ENCODE data around the gene L3MBTL1. TPM values are rescaled to one million over a fixed set of nuclear protein-coding genes. Genes with fewer than 3 reads are reported as not detected.

The L3MBTL1 gene
- total RNA-seq, 1 donor from 2014 or later, result 24.7 TPM

DNA sequence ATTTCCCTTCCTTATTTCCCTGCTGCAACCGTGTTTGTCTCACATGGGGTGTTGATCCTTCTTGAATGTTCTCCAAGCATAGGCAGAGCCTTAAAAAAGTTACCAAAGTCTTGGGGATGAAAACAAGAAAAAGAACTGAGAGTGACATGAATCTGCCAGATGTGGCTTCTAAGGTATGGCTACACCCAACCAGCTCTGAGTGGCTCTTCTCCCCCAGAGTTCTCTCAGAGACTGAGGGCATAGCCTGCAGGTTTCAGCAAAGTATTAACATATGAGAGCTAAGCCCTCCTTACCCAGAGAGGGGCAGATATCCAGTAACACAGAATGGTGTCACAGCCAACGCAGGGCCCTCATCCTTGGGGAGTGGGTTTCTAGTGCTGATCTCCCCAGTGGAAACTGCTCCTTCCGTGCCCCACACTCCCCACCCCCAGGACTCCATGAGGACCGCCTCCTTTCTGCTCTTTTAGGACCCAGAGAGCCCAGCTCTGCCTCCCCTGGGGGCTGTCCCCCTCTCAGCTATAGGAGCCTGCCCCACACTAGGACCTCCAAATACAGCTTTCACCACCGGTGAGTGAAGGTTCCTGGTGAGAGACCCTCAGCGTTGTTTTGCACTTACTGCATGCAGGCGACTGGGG lies 28.0 kb downstream of the L3MBTL1 start:
- DNase-seq (ENCODE audit: low spot score), result no peak

GRCh38 chr20:43536041-43536816 lies 28.7 kb downstream of the L3MBTL1 start:
- DNase-seq (ENCODE audit: low spot score), result no peak

GRCh38 chr20:43536817-43537440 lies 29.4 kb downstream of the L3MBTL1 start:
- no peak for DNase-seq (ENCODE audit: low spot score)

- peak; percentile 61 for DNase-seq (ENCODE audit: low spot score)
Measured at GRCh38 chr20:43537921-43538877, 30.7 kb downstream of the L3MBTL1 start.

GRCh38 chr20:43538878-43539700 lies 31.6 kb downstream of the L3MBTL1 start:
- no peak for DNase-seq (ENCODE audit: low spot score)

GRCh38 chr20:43539975-43540672 lies 32.6 kb downstream of the L3MBTL1 start:
- DNase-seq (ENCODE audit: low spot score), result no peak

GRCh38 chr20:43540673-43541060 lies 33.2 kb downstream of the L3MBTL1 start:
- DNase-seq (ENCODE audit: low spot score), result no peak

GRCh38 chr20:43541214-43541613 lies 33.7 kb downstream of the L3MBTL1 start:
- DNase-seq (ENCODE audit: low spot score), result no peak

GRCh38 chr20:43542161-43542560 lies 34.7 kb downstream of the L3MBTL1 start:
- no peak for DNase-seq (ENCODE audit: low spot score)

DNA sequence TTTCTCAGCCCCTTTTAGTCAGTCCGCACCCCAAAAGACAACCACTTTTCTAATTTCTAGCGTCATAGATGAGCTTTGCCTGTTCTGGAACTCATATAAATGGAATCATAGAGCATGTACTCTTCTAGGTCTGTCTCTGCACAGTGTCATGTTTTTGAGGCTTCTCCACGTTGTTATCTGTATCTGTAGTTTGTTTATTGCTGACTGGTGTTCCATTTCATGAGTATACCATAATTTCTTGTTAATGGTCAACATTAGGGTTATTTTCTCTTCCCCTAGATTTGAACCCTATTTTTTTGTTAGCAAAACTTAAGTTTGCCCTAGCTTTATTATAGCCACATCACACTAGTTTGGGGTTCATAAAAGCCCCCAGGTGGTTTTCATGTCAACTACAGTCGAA lies 35.2 kb downstream of the L3MBTL1 start:
- no peak for DNase-seq (ENCODE audit: low spot score)

DNA sequence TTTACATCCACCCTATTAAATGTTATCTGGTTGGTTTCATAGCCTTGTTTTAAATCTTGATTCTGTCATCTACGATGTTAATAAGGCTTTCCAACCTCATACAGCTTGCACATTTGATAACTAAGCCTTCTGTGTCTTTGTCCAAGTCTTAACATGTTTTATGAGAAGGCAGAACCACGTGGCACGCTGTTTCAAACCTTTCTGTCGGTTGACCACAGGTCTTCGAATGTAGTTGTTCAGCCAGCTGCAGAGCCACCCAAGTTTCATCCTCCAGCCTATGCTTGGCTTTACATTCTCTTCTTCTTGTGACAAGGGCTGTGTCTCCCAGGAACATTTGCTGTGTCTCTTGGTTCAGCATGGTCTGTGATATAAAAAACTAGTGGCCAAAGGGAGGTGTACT lies 35.6 kb downstream of the L3MBTL1 start:
- DNase-seq (ENCODE audit: low spot score), result no peak

DNA sequence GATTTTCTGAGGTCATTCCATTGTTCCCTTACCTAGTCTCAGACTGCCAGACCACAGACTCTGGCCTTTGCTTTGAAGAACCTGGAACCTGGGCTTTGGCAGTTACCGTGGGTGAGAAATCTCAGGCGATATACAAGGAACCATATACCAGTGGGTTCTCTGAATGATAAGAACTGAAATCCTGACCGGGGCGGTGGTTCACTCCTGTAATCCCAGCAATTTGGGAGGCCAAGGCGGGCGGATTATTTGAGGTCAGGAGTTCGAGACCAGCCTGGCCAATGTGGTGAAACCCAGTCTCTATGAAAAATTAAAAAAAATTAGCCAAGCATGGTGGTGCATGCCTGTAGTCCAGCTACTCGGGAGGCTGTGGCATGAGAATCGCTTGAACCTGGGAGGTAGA lies 37.0 kb downstream of the L3MBTL1 start:
- no peak for DNase-seq (ENCODE audit: low spot score)

- no peak for DNase-seq (ENCODE audit: low spot score)
Measured at GRCh38 chr20:43545837-43546578, 38.5 kb downstream of the L3MBTL1 start.

DNA sequence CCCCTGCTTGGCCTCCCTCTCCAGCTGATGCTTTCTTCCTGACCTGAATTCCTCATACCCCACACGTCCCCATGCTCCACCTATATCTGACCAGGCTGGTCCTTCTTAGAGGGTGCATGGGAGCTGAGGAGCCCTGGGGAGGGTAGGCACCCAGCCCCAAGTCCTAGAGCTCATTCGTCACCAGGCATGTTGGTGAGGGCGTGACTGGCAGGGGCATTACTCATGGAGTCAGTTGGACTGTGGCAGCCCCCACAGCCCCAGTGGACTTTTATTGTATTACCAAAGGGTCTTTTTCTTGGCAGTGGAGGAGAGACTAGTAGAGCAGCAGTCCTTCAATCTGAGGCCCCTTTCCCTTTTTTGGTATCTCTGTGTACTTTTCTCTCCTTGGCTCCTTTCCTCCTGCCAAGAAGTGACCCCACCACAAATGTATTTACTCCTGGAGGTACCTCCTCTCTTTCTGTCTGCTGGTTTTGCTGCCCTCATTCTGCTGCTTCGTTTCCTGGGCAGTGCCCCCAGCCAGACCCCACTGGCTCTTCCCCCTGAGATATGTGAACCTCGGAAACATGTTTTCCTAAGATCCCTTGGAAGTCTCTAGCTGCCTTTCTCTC lies 40.9 kb downstream of the L3MBTL1 start:
- no peak for DNase-seq (ENCODE audit: low spot score)

DNA sequence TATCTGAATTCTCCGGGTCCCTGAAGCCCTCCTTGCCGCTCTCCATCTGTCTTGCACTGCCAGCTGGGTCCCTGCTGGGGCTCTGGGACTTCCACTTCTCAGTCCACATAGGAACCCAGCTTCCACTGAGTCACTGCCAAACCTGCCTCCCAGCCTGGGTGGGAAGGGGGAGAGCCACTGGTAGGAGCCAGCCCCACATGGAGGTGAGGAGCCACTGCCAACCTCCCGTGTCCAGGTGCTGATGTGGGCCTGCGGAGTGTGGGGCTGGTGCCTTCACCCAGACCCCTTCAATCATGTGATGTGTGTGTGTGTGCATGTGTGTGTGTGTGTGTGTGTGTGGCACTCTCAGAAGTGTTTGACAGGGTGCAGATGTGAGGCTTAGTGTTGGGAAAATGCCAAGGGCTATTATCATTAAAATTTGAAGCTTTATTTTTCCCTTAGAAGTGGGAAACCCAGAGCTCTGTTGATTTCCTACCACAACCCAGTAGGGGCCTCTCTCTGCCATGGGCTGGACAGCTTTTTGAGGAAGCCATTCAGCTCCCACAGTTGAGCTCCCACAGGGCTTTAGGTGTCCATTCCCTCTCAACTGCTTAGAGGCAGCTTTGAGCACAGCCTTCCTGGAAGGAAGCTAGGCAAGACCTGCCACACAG lies 42.0 kb downstream of the L3MBTL1 start:
- DNase-seq (ENCODE audit: low spot score), result no peak

- no peak for DNase-seq (ENCODE audit: low spot score)
Measured at GRCh38 chr20:43550456-43550855, 43.0 kb downstream of the L3MBTL1 start.

DNA sequence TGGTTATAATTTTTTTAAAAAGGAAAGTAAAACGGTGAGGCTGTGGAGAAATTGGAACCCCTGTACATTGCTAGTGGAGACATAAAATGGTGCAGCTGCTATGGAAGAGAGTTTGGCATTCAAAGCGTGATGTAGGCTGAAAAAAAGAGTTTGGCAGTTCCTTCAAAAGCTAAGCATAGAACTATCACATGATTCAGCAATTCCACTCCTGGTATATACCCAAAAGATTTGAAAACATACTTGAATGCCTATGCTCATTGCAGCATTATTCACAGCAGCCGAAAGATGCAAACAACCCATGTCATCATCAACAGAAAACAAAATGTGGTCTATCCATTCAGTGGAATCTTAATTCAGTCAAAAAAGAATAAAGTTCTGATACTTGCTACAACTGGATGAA lies 46.9 kb downstream of the L3MBTL1 start:
- no peak for DNase-seq (ENCODE audit: low spot score)

DNA sequence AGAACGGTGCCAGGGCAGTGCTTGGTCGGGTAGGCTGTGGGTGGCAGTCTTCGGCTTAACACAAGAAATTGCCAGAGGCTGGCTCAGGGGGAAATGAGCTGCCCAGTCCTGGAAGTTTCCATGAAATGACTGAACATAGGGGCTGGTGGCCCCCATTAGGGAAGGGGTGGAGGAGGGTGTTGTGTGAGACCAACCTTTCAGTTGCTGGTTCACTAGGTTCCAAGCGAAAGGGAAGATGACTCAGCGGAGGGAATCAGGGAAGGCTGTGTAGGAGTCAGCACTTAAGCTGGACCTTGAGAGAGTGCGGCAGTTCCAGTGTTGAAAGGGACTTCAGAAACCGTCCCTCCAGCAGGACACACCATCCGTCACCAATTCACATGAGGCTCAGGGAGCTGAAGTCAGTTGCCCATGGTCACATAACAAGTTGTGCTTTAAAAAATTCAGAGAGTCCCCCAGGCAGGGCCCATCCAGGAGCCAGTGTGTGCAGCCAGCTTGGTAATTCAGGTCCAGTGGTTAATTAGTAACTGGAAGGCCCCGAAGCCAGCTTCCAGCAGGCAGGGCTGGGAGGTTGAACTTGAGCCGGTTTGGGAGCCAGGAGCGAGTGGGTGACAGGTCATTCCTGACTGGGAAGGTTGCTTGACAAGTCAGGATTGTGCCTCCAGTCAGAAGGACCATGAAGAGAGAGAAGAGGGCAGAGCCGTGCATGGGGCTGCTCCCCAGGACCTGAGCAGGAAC lies 51.1 kb downstream of the L3MBTL1 start, which contains the start of gene SGK2:
SGK2 (plus strand) TSS at position 616 of the 735 bp plus-strand sequence. CDS start 7,469 bp downstream, outside the sequence.
- peak; percentile 61 for DNase-seq (ENCODE audit: low spot score)
